GM19240 (cell line): ENCODE results near the gene IFIT2.
"Not testable (repeated sequence)": the region's sequence is repeated elsewhere in the genome, so short reads cannot be mapped to it uniquely, and the experiment has no call there.

Experiments used
- DNase-seq: peaks from one replicate; pipeline ENCODE4 v3.0.0; 2011; ENCODE audit warnings: low spot score; ENCODE audit not compliant: insufficient read length

Gene IFIT2

GRCh38 chr10:89279421-89279869 is 22.4 kb upstream of the IFIT2 start:
- no peak for DNase-seq

DNA sequence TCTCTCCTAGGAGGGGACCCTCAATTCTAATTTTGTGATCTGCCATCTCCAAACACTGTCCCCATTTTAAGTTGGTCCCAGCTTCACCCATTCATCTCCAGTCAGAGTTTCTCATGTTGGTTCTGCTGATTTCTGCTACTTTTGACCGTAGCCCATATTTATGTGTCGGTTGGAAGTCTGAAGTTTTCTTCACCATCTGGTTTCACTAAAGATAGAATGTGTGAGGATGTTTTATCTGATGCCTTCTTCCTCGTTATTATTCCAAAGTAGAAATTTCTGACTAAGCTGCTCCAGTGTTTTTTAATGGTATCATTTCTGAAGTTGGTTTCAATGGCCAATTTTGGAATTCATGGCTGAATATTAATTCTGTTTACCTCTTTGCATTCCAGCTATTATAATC is 21.3 kb upstream of the IFIT2 start:
- DNase-seq = no peak

- DNase-seq = no peak
Measured at GRCh38 chr10:89281606-89282395, 20.0 kb upstream of the IFIT2 start.

- DNase-seq = no peak
Measured at GRCh38 chr10:89283025-89283935, 18.6 kb upstream of the IFIT2 start.

- no peak for DNase-seq
Measured at GRCh38 chr10:89283936-89284475, 17.8 kb upstream of the IFIT2 start.

DNA sequence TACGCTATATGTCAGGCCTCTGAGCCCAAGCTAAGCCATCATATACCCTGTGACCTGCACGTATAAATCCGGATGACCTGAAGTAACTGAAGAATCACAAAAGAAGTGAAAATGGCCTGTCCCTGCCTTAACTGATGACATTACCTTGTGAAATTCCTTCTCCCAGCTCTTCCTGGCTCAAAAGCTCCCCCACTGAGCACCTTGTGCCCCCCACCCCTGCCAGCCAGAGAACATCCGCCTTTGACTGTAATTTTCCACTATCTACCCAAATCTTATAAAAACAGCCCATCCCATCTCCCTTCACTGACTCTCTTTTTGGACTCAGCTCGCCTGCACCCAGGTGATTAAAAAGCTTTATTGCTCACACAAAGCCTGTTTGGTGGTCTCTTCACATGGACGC is 17.1 kb upstream of the IFIT2 start:
- DNase-seq = not testable (repeated sequence)

GRCh38 chr10:89285303-89285702 is 16.5 kb upstream of the IFIT2 start:
- DNase-seq = not testable (repeated sequence)

DNA sequence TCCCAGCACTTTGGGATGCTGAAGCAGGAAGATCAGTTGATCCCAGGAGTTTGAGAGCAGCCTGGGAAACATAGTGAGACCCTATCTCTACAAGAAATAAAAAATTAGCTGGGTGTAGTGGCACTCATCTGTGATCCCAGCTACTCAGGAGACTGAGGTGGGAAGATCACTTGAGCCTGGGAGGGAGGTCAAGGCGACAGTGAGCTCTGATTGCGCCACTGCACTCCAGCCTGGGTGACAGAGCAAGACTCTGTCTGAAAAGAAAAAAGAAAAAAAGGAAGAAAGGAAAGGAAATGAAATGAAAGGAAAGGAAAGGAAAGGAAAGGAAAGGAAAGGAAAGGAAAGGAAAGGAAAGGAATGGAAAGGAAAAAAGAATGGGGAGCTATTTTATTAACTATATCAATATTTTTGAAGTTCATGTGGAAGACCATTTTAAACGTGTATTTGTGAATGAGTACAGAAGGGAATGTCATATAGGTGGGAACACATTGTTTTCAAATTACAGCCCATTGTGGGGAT is 7.1 kb upstream of the IFIT2 start:
- DNase-seq = no peak

DNA sequence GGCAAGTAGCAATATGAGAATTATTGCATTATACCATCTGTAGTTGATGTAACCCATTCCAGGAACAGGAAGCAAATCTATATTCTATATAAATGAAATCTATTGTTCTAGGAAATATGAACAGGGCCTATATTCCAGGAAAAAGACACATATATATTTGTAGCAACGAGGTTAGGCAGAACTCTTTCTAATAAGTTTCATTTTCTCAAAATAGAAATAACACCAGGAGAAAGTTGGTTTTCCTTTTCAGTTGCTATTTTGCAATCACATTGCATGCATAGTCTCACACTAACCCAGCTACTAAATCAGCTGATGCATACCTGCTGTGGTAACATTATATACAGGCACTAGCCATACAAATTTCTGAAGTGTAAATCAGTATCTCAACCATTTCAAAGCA is 6.2 kb upstream of the IFIT2 start:
- no peak for DNase-seq

DNA sequence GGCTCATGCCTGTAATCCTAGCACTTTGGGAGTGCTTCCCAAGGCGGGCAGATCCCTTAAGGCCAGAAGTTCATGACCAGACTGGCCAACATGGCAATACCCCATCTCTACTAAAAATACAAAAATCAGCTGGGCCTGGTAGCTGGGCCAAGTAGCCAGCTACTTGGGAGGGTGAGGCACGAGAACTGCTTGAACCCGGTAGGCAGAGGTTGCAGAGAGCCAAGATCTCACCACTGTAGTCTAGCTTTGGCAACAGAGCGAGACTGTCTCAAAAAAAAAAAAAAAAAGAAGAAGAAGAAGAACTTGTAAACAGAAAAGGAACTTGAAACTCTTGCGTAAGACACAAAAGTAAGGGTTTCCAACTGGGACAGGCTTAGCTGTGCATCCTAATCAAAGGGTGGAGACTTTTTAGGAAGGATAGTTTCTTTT is 5.6 kb upstream of the IFIT2 start:
- DNase-seq = no peak

DNA sequence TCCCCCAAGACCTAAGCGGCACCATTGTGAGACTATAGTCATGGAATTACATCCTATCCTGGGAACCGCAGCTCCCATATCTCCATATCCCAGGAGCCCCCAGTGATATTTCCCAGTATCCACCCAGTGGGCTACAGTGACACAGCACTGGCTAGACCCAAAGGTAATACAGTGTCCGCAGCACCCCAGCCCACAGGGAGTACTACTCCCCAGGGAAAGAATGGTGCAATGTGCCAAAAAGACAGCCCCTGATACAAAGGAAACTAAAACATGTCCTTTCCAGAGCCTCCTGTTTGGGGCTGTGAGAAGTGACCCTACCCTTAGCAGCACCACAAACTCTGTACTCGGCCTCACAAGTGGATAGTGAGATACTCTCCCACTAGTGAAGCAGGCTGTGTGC is 4.5 kb upstream of the IFIT2 start:
- DNase-seq = no peak

DNA sequence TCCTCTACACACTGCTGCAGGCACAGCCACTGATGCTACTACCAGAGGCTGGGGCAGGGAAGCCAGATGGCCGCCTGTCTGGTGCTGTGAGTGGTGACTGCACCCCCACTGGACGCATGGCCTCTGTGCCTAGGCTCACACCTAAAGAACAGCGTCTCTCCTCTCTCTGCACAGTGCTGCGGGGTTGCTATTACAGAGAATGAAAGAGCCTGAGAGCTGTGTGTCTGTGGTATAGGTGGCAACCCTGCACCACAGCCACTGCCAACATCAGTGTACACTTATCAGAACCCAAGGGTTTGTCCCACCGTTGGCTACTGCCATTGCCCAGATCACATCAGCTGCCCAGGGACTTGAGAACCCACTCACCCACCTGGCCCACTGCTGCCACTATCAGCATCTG is 4.1 kb upstream of the IFIT2 start:
- no peak for DNase-seq

DNA sequence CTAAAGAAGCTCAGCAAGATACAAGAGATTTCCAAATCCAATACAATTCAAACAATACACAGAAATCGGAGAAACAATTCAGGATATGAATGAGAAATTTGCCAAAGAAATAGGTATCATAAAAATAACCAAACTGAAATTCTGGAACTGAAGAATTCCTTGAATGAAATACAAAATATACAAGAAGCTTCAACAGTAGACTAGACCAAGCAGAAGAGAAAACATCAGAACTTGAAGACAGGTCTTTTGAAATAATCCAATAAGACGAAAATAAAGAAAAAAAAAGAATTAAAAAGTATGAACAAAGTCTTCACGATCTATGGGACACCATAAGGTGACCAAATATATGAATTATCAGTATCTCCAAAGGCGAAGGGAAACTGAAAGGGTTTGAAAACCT is 2.8 kb upstream of the IFIT2 start:
- DNase-seq = no peak

DNA sequence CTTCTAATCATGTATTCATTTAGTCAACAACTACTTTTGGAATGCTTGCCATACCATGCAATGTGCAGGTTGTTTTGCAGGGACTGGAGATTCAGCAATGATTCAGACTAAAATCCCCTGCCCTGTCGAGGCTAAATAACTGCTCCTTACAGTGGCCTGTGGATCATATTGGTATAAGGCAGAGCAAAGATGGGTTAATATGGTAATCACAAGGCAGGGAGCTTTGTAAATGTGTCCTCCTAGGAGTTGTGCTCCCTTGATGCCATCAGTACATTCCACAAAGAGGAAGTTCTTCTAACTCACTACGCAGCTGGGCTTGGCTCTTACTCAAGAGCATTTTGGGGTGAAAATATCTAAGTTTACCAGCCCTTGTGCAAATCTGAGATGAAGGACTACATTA is 614 bp upstream of the IFIT2 start:
- DNase-seq = no peak

DNA sequence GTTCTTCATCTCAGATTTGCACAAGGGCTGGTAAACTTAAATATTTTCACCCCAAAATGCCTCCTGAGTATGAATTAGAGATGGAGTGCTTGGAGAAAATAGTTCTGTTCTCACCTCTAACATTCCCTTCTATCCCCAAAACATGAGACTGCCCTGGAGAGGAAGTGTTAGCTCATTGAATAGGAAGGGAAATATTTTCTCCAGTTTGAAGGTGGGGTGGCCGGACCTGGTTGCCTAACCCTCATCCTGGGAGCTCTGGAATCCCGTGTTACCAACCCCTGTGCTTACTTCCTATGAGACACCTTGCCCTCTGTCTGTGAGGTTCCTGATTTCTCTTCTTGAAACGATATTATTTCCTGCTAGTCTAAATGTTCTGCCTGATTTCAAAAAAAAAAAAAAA is 779 bp downstream of the IFIT2 start:
- DNase-seq = no peak

- no peak for DNase-seq
Measured at GRCh38 chr10:89303161-89303560, 1.3 kb downstream of the IFIT2 start.

DNA sequence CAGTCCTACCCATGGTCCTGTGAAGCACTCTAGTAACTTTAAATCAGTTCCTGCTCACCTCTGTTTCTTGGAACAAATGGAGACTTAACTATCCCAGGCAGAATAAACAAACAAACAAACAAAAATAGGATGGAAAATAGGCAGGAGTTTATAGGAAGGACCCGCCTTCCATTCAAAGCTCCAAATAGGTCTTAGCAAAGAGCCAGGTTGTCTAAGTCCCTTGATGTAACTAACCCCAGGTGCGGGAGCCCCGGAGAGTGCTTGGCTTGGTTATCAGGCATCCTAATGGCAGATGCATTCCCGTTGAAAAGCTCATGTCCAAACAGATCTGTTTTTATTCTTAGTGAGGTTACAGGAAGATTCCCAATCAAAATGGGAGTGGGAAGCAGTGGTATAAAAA is 2.2 kb downstream of the IFIT2 start:
- no peak for DNase-seq

GRCh38 chr10:89304446-89304845 is 2.6 kb downstream of the IFIT2 start:
- DNase-seq = no peak

DNA sequence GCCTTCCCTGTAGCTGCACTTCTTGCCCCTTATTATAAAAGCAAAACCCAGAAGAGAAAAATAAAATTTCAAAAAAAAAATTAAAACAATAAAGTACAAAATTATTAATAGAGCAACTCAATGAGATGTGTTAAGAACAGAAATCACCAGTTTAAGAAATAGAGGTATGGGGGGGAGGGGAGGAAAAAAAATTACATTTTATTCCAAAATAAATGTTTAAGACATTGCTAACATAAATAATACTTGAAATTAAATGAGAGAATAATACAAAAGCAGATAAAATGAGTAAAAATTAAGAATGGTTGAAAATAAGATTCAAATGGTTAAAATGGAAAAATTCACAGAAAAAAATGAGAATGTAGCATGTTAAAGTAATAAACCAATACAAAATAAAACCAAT is 3.1 kb downstream of the IFIT2 start:
- no peak for DNase-seq

DNA sequence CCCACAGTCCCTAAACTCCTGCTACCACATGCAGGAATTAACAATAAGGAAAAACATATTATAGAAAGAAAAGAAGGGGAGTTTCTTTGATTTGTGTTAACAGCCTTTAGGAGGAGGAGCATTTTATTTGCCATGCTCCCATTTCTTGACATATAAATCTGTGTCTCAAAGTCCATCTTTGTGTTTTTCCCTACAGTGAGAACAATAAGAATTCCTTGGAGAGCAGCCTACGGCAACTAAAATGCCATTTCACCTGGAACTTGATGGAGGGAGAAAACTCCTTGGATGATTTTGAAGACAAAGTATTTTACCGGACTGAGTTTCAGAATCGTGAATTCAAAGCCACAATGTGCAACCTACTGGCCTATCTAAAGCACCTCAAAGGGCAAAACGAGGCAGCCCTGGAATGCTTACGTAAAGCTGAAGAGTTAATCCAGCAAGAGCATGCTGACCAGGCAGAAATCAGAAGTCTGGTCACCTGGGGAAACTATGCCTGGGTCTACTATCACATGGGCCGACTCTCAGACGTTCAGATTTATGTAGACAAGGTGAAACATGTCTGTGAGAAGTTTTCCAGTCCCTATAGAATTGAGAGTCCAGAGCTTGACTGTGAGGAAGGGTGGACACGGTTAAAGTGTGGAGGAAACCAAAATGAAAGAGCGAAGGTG is 4.1 kb downstream of the IFIT2 start:
- no peak for DNase-seq
